Measurements from ENCODE around the gene TES.

GRCh38 chr7:116283595-116284204 lies 73.4 kb downstream of the TES start:
- TF ChIP-seq CTCF (conservative IDR thresholded peaks at IDR 0.05; ENCODE audit: low read depth, low read length): no peak
- no peak for TF ChIP-seq EZH2 (IDR thresholded peaks at IDR 0.05; ENCODE audit: low read length, unreplicated experiment)
